Fibroblast of skin of abdomen (primary cell): ENCODE measurements around the gene RFT1. TPM values are rescaled to one million over a fixed set of nuclear protein-coding genes. Genes with fewer than 3 reads are reported as not detected.

Experiments used
- DNase-seq: peaks from one replicate; pipeline ENCODE4 v3.0.0-alpha.2; 2013
- polyA plus RNA-seq, 2 experiments: library from polyadenylated mRNA; unstranded; fragments of 120-200 nt; gene quantifications; one replicate each; pipeline ENCODE4 v1.2.1, GENCODE V29; 2013; ENCODE audit not compliant: insufficient read length in 2 of 2

RFT1 gene, protein sequence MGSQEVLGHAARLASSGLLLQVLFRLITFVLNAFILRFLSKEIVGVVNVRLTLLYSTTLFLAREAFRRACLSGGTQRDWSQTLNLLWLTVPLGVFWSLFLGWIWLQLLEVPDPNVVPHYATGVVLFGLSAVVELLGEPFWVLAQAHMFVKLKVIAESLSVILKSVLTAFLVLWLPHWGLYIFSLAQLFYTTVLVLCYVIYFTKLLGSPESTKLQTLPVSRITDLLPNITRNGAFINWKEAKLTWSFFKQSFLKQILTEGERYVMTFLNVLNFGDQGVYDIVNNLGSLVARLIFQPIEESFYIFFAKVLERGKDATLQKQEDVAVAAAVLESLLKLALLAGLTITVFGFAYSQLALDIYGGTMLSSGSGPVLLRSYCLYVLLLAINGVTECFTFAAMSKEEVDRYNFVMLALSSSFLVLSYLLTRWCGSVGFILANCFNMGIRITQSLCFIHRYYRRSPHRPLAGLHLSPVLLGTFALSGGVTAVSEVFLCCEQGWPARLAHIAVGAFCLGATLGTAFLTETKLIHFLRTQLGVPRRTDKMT
- polyA plus RNA-seq (2013, experiment 1 of 2; ENCODE audit: insufficient read length), result 28.9 TPM
- 27.6 TPM for polyA plus RNA-seq (2013, experiment 2 of 2; ENCODE audit: insufficient read length)

DNA sequence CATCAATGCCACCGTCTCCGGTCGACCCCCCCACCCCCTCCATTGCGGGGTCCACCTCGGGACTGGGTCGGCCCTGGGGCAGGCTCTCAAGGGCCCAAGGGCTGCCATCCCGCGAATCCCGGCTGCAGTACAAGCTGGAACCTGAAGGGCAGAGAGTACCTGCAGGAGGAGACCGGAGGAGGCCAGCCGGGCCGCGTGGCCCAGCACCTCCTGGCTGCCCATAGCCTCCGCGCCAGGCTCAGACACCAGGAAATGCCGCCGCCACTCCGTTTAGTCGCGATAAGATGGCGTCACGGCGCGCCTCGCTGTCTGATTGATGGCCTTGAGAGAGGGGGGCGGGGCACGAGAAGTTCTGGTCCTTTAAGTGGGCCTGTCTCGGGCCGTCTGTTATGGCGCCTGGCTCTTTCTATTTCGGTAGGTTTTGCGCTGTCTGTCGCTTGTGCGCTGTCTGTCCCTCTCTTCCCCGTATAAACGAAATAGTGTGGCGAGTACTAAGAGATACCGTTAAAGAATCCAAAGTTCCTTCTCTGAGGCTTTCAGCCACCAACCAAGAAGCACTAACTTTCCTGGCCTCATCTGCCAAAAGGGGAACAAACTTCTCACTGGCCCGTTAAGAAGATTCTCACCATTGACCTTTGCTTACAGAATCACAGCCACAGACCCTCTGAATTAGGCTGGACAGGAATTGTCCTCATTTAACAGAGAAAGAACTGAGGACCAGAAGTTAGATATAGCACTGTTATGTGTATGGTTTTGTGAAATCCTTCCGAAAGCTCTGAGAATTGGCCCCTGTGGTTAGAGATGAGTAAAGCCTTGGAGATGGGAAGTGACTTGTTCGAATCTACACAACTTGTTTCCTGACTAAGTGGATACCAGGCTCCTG, at the start of gene RFT1:
RFT1 (minus strand) TSS at position 257 of the 883 bp plus-strand sequence; CDS start at position 222, 35 bp downstream.
- DNase-seq, result peak; percentile 97

DNA sequence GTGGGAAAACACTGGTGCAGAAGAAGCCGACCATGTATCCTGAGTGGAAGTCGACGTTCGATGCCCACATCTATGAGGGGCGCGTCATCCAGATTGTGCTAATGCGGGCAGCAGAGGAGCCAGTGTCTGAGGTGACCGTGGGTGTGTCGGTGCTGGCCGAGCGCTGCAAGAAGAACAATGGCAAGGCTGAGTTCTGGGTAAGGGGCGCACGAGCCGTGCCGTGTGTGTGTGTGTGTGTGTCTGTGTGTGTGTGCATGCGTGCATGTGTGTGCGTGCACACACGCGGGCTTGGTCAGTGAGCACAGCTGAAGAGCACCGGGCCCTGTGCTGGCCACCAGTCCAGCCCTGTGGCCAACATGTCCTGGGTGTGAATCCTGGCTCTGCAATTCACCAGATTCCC, 49.3 kb upstream of the RFT1 start:
- no peak for DNase-seq

DNA sequence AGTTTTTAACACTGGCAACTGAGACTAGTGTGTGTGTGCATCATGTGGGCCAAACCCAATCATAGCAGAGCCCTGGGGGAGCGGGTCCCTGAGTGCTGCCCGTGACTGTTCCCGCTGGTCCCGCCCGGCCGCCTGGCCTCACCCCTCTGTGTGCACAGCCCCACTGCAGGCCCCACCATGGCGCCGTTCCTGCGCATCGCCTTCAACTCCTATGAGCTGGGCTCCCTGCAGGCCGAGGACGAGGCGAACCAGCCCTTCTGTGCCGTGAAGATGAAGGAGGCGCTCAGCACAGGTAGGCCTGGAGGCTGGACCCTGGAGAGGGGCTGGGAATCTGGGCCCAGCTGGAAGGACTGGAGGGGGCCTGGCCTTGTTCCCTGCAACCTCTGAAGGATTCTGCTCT, 48.0 kb upstream of the RFT1 start:
- no peak for DNase-seq

DNA sequence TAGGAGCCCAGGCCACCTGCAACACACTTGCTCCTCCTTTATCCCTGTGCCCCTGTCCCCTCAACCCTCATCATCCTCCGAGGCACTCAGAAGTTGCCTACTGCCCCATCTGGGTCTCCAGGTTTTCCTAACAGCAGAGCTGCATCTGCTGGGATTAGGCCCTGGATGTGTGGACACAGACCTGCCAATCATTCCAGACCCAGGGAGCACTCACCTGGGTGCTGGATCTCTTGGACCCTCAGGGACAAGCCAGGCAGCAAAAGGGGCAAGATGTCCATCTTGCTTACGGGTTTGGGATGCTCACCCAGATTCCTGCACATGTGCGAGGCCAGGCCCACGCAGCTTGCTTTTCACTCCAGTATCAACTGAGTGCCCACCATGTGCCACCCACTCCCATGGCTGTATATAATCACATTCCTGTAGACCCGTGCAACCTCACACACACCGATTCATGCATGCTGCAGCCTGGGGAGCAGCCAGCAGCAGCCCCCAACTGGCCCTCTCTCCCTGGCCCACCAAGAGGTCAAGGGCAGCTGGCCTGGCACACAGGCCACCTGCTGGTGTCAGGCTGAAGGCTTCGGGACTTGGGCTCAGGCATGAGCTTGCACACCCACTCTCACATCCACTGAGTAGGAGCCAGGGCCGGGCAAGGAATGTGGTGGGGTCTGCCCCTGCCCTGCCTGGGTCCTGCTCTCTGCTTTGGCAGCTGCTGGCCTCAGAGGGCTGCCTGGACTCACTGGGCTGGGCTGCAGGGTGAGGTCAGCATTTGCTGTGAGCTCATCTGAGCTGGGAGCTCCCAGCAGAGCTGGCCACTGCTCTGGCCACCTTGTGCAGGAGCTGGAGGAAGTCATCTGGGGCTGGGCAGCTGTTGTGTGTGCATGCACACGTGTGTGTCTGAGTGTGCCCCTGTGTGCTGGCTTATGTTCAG, 45.6 kb upstream of the RFT1 start:
- no peak for DNase-seq

DNA sequence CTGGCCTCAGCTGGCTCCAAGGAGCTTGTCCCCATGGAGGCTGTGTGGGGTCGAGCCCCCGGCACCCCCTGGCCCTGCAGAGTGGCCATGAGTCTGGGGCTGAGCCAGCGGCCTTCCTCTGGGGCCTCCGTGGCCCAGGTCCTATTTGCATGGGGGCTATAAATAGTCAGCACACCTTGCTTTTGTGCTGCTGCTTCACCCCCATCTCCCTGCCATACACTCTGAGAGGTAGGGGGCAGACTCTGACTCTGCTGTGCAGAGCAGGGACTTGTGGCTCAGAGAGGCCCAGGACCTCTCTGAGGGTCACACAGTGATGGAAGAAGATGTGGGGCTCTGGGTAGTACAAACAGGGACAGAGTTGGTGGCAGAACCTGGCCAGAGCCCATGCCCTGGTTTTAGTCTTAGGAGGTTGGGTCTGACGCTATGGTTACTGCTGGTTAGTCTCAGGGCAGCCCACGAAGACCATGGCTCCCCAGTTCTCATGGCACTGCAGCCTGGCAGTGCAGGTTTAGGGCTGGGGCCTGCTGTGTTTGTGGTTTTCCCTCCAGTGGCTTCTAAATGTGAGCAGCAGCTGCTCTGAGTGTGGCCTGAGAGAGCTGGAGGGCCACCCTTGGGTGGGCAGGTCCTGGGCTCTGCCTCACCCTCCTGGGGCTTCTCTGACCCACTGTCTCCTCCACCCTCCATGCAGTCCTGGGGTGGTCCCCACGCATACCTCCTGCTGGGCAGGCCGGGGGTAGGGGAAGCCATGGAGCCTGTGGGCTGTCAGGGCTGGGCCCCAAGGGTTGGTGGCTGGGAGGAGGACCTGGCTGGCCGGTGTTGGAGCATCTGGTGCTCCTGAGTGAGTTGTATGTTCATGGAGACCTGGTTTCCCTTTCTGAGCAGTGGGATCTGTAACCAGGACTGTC, 44.4 kb upstream of the RFT1 start:
- DNase-seq, result no peak

DNA sequence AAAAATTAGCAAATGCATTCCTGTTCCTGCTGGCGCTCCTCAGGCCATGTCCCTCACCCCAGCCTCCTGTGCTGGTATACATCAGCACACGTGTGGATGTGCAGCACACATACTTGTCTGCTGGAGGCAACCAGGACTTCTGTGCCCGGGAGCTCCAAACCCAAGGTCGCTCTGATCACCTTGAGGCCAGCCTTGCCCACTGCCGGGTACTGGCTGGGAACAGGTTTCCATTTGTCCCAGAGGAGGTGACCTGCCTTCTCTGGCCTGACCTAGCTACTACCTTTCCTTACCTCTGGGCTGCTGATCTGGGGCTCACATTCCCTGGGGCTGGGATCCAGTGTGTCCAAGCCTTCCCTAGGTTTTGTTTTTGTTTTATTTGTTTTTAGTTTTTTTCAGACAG, 42.9 kb upstream of the RFT1 start:
- DNase-seq, result no peak

DNA sequence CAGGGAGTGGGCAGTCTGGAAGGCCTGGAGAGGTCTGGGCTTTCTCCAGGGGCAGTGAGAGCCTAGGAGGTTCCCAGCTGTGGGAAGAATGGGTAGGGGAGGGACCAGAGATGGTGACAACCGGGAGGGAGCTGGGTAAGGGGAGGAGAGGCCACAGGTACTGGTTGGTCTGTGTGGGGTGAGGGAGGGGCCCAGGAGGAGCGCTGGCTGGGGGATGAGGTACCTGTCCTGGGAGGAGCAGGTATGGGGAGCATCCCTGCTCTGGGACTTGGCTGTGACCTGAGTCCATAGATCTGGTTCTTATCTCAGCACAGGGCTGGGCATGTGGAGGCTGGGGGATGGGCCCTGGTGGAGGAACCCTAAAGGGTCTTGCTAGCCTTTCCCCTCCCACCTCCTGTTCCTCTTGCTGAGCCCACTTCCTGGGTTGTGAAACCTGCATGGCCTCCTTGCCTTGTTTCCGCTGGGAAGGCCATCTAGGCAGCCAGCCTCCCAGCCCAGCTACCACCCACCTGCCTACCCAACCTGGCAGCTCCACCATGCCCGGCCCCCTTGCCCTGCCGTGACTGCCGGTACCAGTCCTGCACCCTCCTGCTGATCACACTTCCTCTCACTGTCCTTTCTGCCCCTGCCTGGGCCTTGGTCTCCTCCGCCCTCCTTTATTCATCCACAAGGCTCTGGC, 41.7 kb upstream of the RFT1 start:
- no peak for DNase-seq

DNA sequence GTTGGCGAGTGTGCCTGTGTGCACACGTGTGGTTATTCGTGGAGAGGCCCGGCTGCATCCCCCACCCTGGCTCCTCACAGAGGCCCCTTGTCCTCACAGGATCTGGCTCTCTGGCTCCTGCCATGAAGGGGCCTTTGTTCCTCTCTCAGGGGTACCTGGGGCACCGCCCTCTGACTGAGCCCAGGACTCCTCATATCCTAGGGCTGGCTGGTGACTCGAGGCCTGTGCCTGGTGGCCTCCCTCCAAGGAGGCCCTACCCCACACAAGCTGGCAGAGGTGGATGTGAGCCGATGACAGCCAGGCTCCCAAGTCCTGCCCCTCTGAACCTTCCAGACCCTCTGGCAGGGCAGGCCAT, 40.8 kb upstream of the RFT1 start:
- no peak for DNase-seq

DNA sequence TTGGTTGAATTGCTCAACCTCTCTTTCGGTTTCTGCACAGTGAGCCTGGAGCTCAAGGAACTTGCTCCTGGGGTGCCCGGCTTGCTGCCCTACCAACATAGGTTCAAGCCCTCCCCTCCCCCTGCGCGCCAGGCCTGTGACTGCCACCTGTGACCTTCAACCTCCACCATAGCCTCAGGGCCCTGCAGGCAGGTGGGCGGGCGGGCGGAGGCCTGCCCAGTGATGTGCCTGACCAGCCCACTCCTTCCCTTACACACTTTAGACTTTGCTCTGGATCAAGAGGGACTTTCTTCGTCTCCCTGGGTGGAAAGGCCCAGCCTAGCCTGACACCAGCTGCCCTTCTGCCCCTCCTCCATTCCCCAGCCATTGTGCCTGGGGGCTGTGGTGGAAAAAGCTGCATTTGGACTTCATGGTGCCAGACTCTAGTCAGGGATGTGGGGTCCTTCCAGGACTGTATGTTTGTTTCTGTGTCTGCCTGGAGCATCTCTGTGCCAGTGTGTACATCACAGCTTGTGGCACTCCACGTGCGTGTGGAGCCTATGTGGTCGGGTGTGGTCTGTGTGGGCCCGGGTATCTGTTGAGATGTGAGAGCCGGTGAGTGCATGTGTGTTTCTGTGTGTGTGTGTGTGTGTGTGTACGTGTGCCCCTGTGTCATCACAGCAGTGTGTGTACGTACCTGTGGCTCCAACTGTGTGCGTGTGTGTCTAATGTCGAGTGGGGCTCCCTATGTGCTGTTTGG, 40.3 kb upstream of the RFT1 start:
- no peak for DNase-seq

DNA sequence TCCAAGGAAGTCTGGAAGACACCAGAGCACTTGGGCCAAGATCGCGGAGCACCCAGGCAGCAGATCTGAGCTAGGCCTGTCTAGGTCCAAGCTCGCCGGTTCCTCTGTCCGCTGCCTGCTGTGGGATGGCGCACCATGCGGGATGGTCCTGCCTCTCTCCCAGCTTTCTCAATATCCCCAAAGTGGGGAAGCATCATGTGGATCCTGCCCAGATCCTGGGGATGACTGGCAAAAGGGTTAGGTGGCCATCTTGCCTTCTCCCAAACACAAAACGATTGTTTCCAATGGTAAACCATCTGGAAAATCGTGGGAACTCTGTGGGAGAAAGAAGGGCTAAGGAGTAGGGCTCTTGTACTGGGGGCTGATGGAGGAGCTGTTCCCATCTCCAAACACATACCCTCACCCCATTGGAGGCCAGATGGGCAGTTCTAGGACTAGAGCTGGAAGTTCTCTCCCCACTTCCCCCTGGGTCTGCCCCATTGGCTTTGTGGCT, 39.6 kb upstream of the RFT1 start:
- no peak for DNase-seq

DNA sequence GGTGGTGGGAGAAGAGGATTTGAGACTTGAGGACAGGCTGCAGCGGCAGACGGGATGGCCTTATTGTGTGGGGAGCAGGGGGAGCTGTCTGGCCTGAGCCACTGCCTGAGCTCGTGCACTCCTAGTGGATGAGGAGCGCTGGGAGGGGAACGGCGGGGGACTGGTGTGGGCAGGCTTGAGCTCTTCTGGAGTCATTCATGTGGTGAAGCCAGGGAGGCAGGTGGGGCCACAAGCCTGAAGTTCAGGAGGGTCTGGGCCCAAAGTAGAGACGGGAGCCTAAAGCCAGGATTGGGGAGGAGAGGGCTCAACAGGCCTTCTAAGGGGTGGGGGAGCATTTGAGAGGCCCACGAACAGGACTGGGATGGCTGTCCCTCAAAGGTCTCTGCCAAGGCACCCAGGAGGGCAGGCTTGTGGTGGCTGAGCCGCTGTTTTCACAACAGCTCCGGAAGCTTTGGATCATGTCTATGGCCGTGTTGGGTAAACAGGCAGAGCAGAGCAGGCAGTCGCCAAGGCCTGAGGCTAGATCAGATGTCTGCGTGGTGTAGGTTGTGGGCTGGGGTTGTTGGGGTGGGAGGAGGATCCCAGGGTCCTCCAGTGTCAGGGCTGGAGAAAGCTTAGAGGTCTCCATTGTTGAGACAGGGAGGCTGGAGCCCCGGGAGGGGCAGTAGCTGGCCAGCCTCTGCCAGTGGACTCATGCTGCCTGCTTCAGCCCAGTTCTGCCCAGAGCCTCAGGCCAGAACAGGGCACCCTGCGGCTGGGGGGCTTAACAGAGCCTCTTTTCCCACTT, 39.0 kb upstream of the RFT1 start:
- no peak for DNase-seq

DNA sequence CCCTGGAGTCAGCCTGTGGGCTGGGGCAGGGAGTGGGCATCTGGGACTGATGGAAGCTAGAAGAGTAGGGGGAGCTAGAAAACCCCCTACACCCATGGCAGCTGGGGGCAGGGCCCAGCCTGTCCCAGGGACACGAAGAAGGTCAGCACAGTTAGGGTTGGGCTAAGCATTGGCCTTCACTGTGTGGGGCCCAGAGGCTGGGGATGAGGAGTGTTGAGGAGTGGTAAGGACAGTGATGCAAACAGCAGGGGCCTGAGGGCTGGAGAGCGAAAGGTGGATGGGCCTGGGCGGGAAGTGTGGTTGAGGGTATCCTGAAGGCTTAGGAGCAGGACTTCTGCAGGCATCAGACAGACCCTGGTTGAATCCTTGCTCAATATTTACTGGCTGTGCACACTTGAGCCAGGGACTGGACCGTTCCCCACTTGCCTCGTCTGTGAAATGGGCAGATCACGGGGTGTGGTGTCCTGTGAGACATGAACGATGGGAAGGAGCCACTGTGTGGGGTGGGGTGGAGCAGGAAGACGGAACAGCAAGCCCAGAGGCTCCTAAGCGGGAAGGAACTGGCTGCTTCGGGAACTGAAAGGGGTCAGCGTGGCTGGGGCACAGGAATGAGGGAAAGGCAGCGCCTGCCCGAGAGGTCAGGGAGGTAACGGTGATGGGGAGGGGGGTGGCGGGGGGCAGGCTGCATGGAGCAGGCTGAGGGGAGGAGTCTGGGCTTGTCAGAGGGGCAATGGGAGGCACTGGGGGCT, 38.1 kb upstream of the RFT1 start:
- DNase-seq, result no peak

DNA sequence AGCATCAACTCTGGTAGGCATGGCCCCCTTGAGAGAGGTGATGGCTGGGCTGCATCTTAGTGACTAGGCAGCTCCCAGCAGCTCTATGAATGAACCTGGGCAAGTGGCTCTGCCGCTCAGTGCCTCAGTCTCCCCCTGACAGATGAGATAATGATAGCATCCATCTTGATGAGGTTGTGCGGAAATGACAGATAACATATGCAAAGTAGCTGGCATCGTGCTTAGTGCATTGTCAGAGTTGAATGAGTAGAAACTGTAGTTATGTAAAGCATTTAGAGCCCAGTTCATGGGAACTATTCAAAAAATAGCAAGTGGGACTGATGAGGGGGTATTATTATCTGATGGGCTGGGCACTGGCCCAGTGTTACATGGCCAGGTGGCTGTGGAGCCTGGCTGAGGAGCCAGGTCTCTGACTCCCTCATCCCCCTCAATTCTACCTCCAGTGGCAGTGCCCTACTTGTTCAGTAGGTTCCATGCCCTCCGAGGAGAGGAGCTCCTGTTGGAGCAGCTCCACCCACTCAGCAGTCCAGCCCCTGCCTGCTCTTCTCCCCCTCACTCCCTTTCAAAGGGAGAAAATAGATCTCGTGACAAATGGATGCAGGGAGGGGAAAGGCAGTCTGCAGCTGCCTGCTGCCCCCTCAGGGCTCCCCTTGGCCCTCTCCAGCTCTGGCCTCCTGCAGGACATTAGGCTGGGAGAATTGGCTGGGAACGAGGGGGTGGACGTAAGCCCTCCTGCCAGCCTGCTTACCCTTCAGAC, 37.4 kb upstream of the RFT1 start:
- no peak for DNase-seq

DNA sequence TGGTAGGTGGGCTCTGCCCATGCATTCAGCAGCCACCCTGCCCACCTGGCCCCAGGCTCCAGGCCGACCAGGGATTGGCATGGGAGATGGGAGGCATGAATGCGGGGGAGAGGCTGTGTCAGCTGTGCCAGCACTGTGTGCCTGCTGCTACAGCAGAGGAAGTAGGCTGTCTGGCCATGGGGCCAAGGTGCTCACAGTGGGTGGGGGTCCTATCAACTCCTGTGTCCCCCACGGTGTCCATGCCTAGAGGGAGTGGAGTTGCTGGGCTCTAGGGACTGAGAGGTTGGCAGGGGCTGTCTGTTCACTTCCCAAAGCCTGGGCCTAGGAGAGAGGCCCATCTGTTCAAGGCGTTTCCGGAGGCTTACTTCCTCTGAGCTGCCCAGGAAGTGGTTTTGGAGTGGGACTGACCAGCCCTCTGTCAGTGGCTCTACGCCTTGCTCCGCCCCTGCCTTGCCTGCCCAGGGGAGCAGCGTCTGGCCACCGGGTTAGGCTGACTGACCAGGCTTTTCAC, 36.6 kb upstream of the RFT1 start:
- peak; percentile 24 for DNase-seq

DNA sequence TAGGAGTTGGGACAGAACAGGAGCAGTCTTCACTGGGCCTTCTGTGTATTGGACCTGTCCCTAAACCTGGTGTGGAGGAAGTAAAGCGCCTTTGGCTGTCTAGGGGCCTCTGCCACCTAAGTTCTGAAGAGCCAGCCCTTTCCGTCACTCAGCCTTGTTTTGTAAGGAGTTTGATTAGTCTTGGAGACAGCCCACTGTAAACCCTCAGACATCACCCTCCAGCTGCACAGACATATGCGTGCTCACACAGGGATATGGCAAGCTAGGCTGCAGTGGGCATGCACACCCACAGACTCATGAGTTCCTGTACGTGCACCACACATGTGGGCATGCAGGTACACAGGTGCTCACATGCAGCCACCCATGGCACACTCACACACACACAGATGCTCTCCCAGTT, 36.0 kb upstream of the RFT1 start:
- DNase-seq, result no peak

DNA sequence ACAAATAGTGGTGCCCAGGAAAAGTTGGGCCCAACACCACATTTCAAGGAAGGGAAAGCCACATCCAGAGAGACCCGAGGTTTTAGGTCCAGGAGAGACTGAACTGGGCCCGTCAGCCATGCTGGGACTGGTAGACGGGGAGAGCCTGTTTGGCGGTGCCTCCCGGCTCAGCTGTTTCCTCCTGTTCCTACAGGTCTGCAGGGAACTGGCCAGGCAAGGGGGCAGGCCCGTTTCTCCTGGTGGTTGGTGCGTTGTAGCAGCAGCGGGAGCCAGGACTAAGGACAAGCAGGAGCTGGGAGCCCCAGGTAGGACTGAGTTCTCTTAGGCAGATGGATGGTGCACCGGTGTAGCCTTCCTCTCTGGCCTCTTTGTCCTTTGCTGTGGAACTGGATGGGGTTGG, 34.7 kb upstream of the RFT1 start:
- no peak for DNase-seq
